Mononuclear cell (primary cell): ENCODE data around the gene FIG4. TPM values are rescaled to one million over a fixed set of nuclear protein-coding genes. Genes with fewer than 3 reads are reported as not detected.
"Not testable (repeated sequence)": the region's sequence is repeated elsewhere in the genome, so short reads cannot be mapped to it uniquely, and the experiment has no call there.

ENCODE experiments used
- H3K27me3 ChIP-seq: 2 replicates; pipeline ENCODE4 v1.6.0; 2011; ENCODE audit warnings: low read length, control low read depth; ENCODE audit not compliant: insufficient read depth
- H3K4me1 ChIP-seq: 2 replicates; pipeline ENCODE4 v1.5.1; 2011; ENCODE audit warnings: mild to moderate bottlenecking, low read length, control low read depth; ENCODE audit not compliant: insufficient read depth
- H3K4me3 ChIP-seq: 2 replicates; pipeline ENCODE4 v1.5.1; 2011; ENCODE audit warnings: mild to moderate bottlenecking, low read length, moderate library complexity
- H3K9me3 ChIP-seq: 2 replicates; pipeline ENCODE4 v1.5.1; 2011; ENCODE audit warnings: low read depth, mild to moderate bottlenecking, control low read depth, low read length
- total RNA-seq: library from RNA; depleted of rRNA; stranded (reverse); fragments of >200 nt; gene quantifications from one replicate; pipeline ENCODE4 v1.2.3, GENCODE V29; 2012

FIG4 gene
- total RNA-seq, 1 donor = 9.3 TPM

GRCh38 chr6:109720311-109720710, 29.2 kb downstream of the FIG4 start:
- Histone ChIP-seq H3K9me3 (no peaks in the 10 kb centered on the region), H3K4me1 (peaks cover 4% of the 10 kb centered on the region), H3K4me3 (no peak overlapping the region), H3K27me3 (no peaks in the 10 kb centered on the region)

GRCh38 chr6:109722011-109722410, 30.9 kb downstream of the FIG4 start:
- peaks cover 4% of the 10 kb centered on the region for H3K4me1 ChIP-seq
- H3K27me3 ChIP-seq = no peaks in the 10 kb centered on the region
- no peak overlapping the region for H3K4me3 ChIP-seq
- no peaks in the 10 kb centered on the region for H3K9me3 ChIP-seq

GRCh38 chr6:109722564-109723254, 31.6 kb downstream of the FIG4 start:
- no peaks in the 10 kb centered on the region for H3K27me3 ChIP-seq
- H3K4me3 ChIP-seq = no peak overlapping the region
- no peaks in the 10 kb centered on the region for H3K9me3 ChIP-seq
- H3K4me1 ChIP-seq = peaks cover 4% of the 10 kb centered on the region

GRCh38 chr6:109725250-109725649, 34.2 kb downstream of the FIG4 start:
- H3K9me3 ChIP-seq, H3K27me3 ChIP-seq, H3K4me3 ChIP-seq, H3K4me1 ChIP-seq: not testable (repeated sequence)

GRCh38 chr6:109736273-109737025, 45.4 kb downstream of the FIG4 start:
- H3K9me3 ChIP-seq = no peaks in the 10 kb centered on the region
- no peaks in the 10 kb centered on the region for H3K27me3 ChIP-seq
- no peaks in the 10 kb centered on the region for H3K4me1 ChIP-seq
- no peak overlapping the region for H3K4me3 ChIP-seq

- no peaks in the 10 kb centered on the region for H3K4me1 ChIP-seq
- no peaks in the 10 kb centered on the region for H3K9me3 ChIP-seq
- no peak overlapping the region for H3K4me3 ChIP-seq
- no peaks in the 10 kb centered on the region for H3K27me3 ChIP-seq
Observed at GRCh38 chr6:109738255-109738654, 47.2 kb downstream of the FIG4 start.

- H3K27me3 ChIP-seq = no peaks in the 10 kb centered on the region
- H3K9me3 ChIP-seq = no peaks in the 10 kb centered on the region
- H3K4me1 ChIP-seq = no peaks in the 10 kb centered on the region
- H3K4me3 ChIP-seq = no peak overlapping the region
Observed at GRCh38 chr6:109738667-109739066, 47.6 kb downstream of the FIG4 start.

GRCh38 chr6:109739686-109740085, 48.6 kb downstream of the FIG4 start:
- Histone ChIP-seq H3K4me3 (no peak overlapping the region), H3K9me3 (no peaks in the 10 kb centered on the region), H3K27me3 (no peaks in the 10 kb centered on the region), H3K4me1 (no peaks in the 10 kb centered on the region)

GRCh38 chr6:109740787-109741186, 49.7 kb downstream of the FIG4 start:
- Histone ChIP-seq H3K4me1 (no peaks in the 10 kb centered on the region), H3K9me3 (no peaks in the 10 kb centered on the region)

GRCh38 chr6:109743739-109744138, 52.6 kb downstream of the FIG4 start:
- no peaks in the 10 kb centered on the region for H3K4me1 ChIP-seq
- H3K9me3 ChIP-seq = no peaks in the 10 kb centered on the region
- H3K27me3 ChIP-seq = no peaks in the 10 kb centered on the region
- H3K4me3 ChIP-seq = no peak overlapping the region

More at GRCh38 chr6:109740787-109741186, 49.7 kb downstream of the FIG4 start:
- Histone ChIP-seq H3K4me3 (no peak overlapping the region), H3K27me3 (no peaks in the 10 kb centered on the region)

- not testable (repeated sequence) for H3K4me3 ChIP-seq, H3K27me3 ChIP-seq, H3K4me1 ChIP-seq, H3K9me3 ChIP-seq
Observed at GRCh38 chr6:109744779-109745178, 53.7 kb downstream of the FIG4 start.

- H3K9me3 ChIP-seq = no peaks in the 10 kb centered on the region
- peaks cover 5% of the 10 kb centered on the region for H3K4me1 ChIP-seq
- H3K4me3 ChIP-seq = no peak overlapping the region
- H3K27me3 ChIP-seq = no peaks in the 10 kb centered on the region
Observed at GRCh38 chr6:109747221-109747620, 56.1 kb downstream of the FIG4 start.

- no peaks in the 10 kb centered on the region for H3K9me3 ChIP-seq
- peaks cover 6% of the 10 kb centered on the region for H3K4me1 ChIP-seq
- H3K4me3 ChIP-seq = no peak overlapping the region
- no peaks in the 10 kb centered on the region for H3K27me3 ChIP-seq
Observed at GRCh38 chr6:109759098-109759955, 68.2 kb downstream of the FIG4 start.

GRCh38 chr6:109760208-109760607, 69.1 kb downstream of the FIG4 start:
- H3K9me3 ChIP-seq = no peaks in the 10 kb centered on the region
- H3K4me1 ChIP-seq = peaks cover 6% of the 10 kb centered on the region
- no peak overlapping the region for H3K4me3 ChIP-seq
- no peaks in the 10 kb centered on the region for H3K27me3 ChIP-seq

GRCh38 chr6:109762166-109762565, 71.1 kb downstream of the FIG4 start:
- no peak overlapping the region for H3K4me3 ChIP-seq
- H3K4me1 ChIP-seq = peaks cover 6% of the 10 kb centered on the region
- no peaks in the 10 kb centered on the region for H3K9me3 ChIP-seq
- no peaks in the 10 kb centered on the region for H3K27me3 ChIP-seq
